NCI-H187 treated with DMSO at 0.1 percent for 48 hours (cell line): ENCODE results near the gene NUBP2.
A peak's percentile ranks its signal among the peaks of the same experiment; 100 is the strongest.

ENCODE experiments used
- DNase-seq: peaks from one replicate; lab custom pipeline; 2025; lab: John Stamatoyannopoulos, UW

The NUBP2 gene

GRCh38 chr16:1759511-1759910 is 23.2 kb upstream of the NUBP2 start:
- no peak for DNase-seq

GRCh38 chr16:1760911-1761310 is 21.8 kb upstream of the NUBP2 start:
- no peak for DNase-seq

GRCh38 chr16:1761751-1762150 is 21.0 kb upstream of the NUBP2 start:
- DNase-seq, result no peak

- DNase-seq, result no peak
Measured at GRCh38 chr16:1762196-1762878, 20.4 kb upstream of the NUBP2 start.

- DNase-seq, result no peak
Measured at GRCh38 chr16:1762879-1763520, 19.8 kb upstream of the NUBP2 start.

GRCh38 chr16:1763521-1764511 is 18.9 kb upstream of the NUBP2 start:
- DNase-seq, result no peak

- no peak for DNase-seq
Measured at GRCh38 chr16:1764971-1765370, 17.8 kb upstream of the NUBP2 start.

GRCh38 chr16:1765826-1766225 is 16.9 kb upstream of the NUBP2 start:
- no peak for DNase-seq

GRCh38 chr16:1766231-1766630 is 16.5 kb upstream of the NUBP2 start:
- no peak for DNase-seq

- no peak for DNase-seq
Measured at GRCh38 chr16:1766701-1767100, 16.1 kb upstream of the NUBP2 start.

GRCh38 chr16:1767116-1767994 is 15.4 kb upstream of the NUBP2 start:
- no peak for DNase-seq

- DNase-seq, result no peak
Measured at GRCh38 chr16:1768061-1768766, 14.5 kb upstream of the NUBP2 start.

GRCh38 chr16:1768767-1769401 is 13.9 kb upstream of the NUBP2 start:
- no peak for DNase-seq

GRCh38 chr16:1769402-1770300 is 13.1 kb upstream of the NUBP2 start:
- no peak for DNase-seq

GRCh38 chr16:1770328-1771187 is 12.2 kb upstream of the NUBP2 start:
- DNase-seq, result peak; percentile 85

GRCh38 chr16:1771188-1771863 is 11.4 kb upstream of the NUBP2 start, which contains the start of gene NME3:
NME3 (minus strand) TSS chr16:1771543; CDS start chr16:1771534, 9 bp downstream.
- DNase-seq, result no peak

GRCh38 chr16:1771864-1772361 is 10.8 kb upstream of the NUBP2 start:
- no peak for DNase-seq
